H1 (cell line): ENCODE data around the gene OXLD1. TPM values are rescaled to one million over a fixed set of nuclear protein-coding genes. Genes with fewer than 3 reads are reported as not detected.

ENCODE experiments used
- CTCF ChIA-PET: fragments of 300-600 bp; sonication (Branson Sonifier 250); formaldehyde crosslinking; loops from one replicate; lab custom pipeline; 2021; ENCODE audit not compliant: partially characterized antibody; lab: Charles Lee
- POLR2A ChIA-PET: fragments of 300-600 bp; sonication (Branson Sonifier 250); formaldehyde crosslinking; loops from one replicate; lab custom pipeline; 2021; ENCODE audit warnings: inconsistent platforms; ENCODE audit not compliant: partially characterized antibody; lab: Charles Lee
- DNase-seq, 2 experiments: peaks; one replicate each; pipeline versions ENCODE4 v3.0.0 to v3.0.0-alpha.2; 2010 to 2022; ENCODE audit warnings: low spot score in 2 of 2, low read depth in 1 of 2, mixed read lengths in 1 of 2
- FAIRE-seq: peaks from 2 replicates; lab custom pipeline; 2011; peaks lifted over from hg19 to GRCh38; lab: Jason Lieb, UNC
- H2AFZ ChIP-seq: 2 replicates; pipeline ENCODE4 v1.8.1; 2012; ENCODE audit warnings: low read length, inconsistent platforms
- H2AK5ac ChIP-seq: 2 replicates; pipeline ENCODE4 v1.6.1; 2013; ENCODE audit warnings: low read depth, low read length
- H2BK120ac ChIP-seq: replicated peaks from 2 replicates; pipeline ENCODE3; 2013; ENCODE audit warnings: low read depth, low read length, inconsistent platforms
- H2BK12ac ChIP-seq: 2 replicates; pipeline ENCODE4 v1.6.1; 2013; ENCODE audit warnings: low read depth, low read length
- H2BK15ac ChIP-seq: 2 replicates; pipeline ENCODE4 v1.6.1; 2013; ENCODE audit warnings: low read length
- H2BK20ac ChIP-seq: 2 replicates; pipeline ENCODE4 v1.6.1; 2013; ENCODE audit warnings: low read length
- H2BK5ac ChIP-seq: 2 replicates; pipeline ENCODE4 v1.6.1; 2013; ENCODE audit warnings: low read depth, low read length
- H3K14ac ChIP-seq: 2 replicates; pipeline ENCODE4 v1.6.1; 2013; ENCODE audit warnings: inconsistent platforms; ENCODE audit not compliant: insufficient read length
- H3K18ac ChIP-seq: 2 replicates; pipeline ENCODE4 v1.6.1; 2013; ENCODE audit warnings: low read length; ENCODE audit errors: extremely low read depth
- H3K23ac ChIP-seq: 2 replicates; pipeline ENCODE4 v1.6.1; 2013; ENCODE audit warnings: inconsistent platforms; ENCODE audit not compliant: insufficient read length
- H3K23me2 ChIP-seq: 2 replicates; pipeline ENCODE4 v1.6.1; 2013; ENCODE audit warnings: low read depth, low read length
- H3K27ac ChIP-seq: 2 replicates; pipeline ENCODE4 v1.6.1; 2011; ENCODE audit warnings: low read depth, low read length, inconsistent platforms
- H3K27me3 ChIP-seq, 4 experiments: replicated peaks in 1 of 4; 1 replicate in 1 of 4; 2 replicates in 3 of 4; pipeline versions ENCODE4 v1.6.1 to v1.8.1; 2011 to 2013; ENCODE audit warnings: low read length in 3 of 4, mild to moderate bottlenecking in 3 of 4, inconsistent platforms in 2 of 4, mixed read lengths in 2 of 4, moderate library complexity in 1 of 4; ENCODE audit not compliant: control insufficient read depth in 3 of 4, insufficient read depth in 3 of 4; ENCODE audit errors: extremely low read depth in 1 of 4
- H3K36me3 ChIP-seq, 4 experiments: 2 replicates each; pipeline versions ENCODE4 v1.6.1 to v1.8.1; 2011 to 2013; ENCODE audit warnings: mild to moderate bottlenecking in 4 of 4, low read length in 3 of 4, moderate library complexity in 2 of 4, control low read depth in 1 of 4, inconsistent platforms in 1 of 4; ENCODE audit not compliant: insufficient read depth in 4 of 4, control insufficient read depth in 2 of 4
- H3K4ac ChIP-seq: replicated peaks from 2 replicates; pipeline ENCODE3; 2013; ENCODE audit warnings: low read length, low read depth, mixed read lengths, inconsistent platforms; ENCODE audit not compliant: insufficient read length
- H3K4me1 ChIP-seq, 4 experiments: replicated peaks in 1 of 4; 1 replicate in 1 of 4; 2 replicates in 3 of 4; pipeline versions ENCODE4 v1.6.1 to v1.8.1; 2011 to 2013; ENCODE audit warnings: low read length in 3 of 4, inconsistent platforms in 2 of 4, mixed read lengths in 1 of 4; ENCODE audit not compliant: insufficient read depth in 4 of 4, control insufficient read depth in 3 of 4
- H3K4me2 ChIP-seq, 2 experiments: 2 replicates each; pipeline versions ENCODE4 v1.6.1 to v1.8.1; 2011 to 2013; ENCODE audit warnings: low read depth in 2 of 2, low read length in 2 of 2, control low read depth in 1 of 2, inconsistent platforms in 1 of 2, mild to moderate bottlenecking in 1 of 2; ENCODE audit not compliant: insufficient read depth in 1 of 2
- H3K4me3 ChIP-seq, 4 experiments: fragments of 200-600, 300-600 bp in 1 of 4; sonication (generic), shearing (Covaris generic), sonication (Bioruptor Twin) in 1 of 4; 2 replicates each; pipeline versions ENCODE4 v1.5.1 to v1.8.1; 2011 to 2016; ENCODE audit warnings: low read length in 4 of 4, low read depth in 3 of 4, control low read depth in 2 of 4, inconsistent platforms in 2 of 4, mild to moderate bottlenecking in 2 of 4, mixed read lengths in 1 of 4, moderate library complexity in 1 of 4; ENCODE audit not compliant: insufficient read depth in 2 of 4; ENCODE audit errors: extremely low read depth in 1 of 4
- H3K56ac ChIP-seq: replicated peaks from 2 replicates; pipeline ENCODE3; 2013; ENCODE audit warnings: low read depth, mild to moderate bottlenecking, mixed read lengths, low read length, inconsistent platforms; ENCODE audit not compliant: insufficient read length
- H3K79me1 ChIP-seq: 2 replicates; pipeline ENCODE4 v1.6.1; 2013; ENCODE audit warnings: low read depth, low read length, control low read depth
- H3K79me2 ChIP-seq, 2 experiments: 2 replicates each; pipeline versions ENCODE4 v1.6.1 to v1.8.1; 2012 to 2013; ENCODE audit warnings: low read length in 2 of 2, mild to moderate bottlenecking in 2 of 2, inconsistent platforms in 1 of 2; ENCODE audit not compliant: insufficient read depth in 2 of 2, control insufficient read depth in 1 of 2
- H3K9ac ChIP-seq, 4 experiments: replicated peaks in 1 of 4; 1 replicate in 1 of 4; 2 replicates in 3 of 4; pipeline versions ENCODE4 v1.6.1 to v1.8.1; 2011 to 2013; ENCODE audit warnings: low read depth in 3 of 4, low read length in 3 of 4, control low read depth in 2 of 4, mild to moderate bottlenecking in 2 of 4, moderate library complexity in 2 of 4, inconsistent platforms in 1 of 4; ENCODE audit errors: extremely low read depth in 1 of 4
- H3K9me3 ChIP-seq, 2 experiments: 2 replicates each; pipeline versions ENCODE4 v1.6.1 to v1.8.1; 2012 to 2013; ENCODE audit warnings: mild to moderate bottlenecking in 2 of 2, moderate library complexity in 2 of 2, control low read depth in 1 of 2, inconsistent platforms in 1 of 2, low read depth in 1 of 2, low read length in 1 of 2, mixed read lengths in 1 of 2; ENCODE audit not compliant: insufficient read depth in 2 of 2
- H4K20me1 ChIP-seq, 2 experiments: replicated peaks in 1 of 2; 2 replicates each; pipeline versions ENCODE3 to v1.8.1; 2011 to 2013; ENCODE audit warnings: inconsistent platforms in 2 of 2, low read length in 2 of 2, mild to moderate bottlenecking in 1 of 2; ENCODE audit not compliant: insufficient read depth in 2 of 2, control insufficient read depth in 1 of 2
- H4K5ac ChIP-seq: 2 replicates; pipeline ENCODE4 v1.6.1; 2013; ENCODE audit warnings: low read length, low read depth, mixed read lengths, inconsistent platforms; ENCODE audit not compliant: insufficient read length
- H4K8ac ChIP-seq: 2 replicates; pipeline ENCODE4 v1.8.0; 2013; ENCODE audit warnings: mild to moderate bottlenecking, moderate library complexity, low read length, inconsistent platforms; ENCODE audit not compliant: insufficient read depth; ENCODE audit errors: extremely low read depth
- H4K91ac ChIP-seq: replicated peaks from 2 replicates; pipeline ENCODE3; 2013; ENCODE audit warnings: low read length, mixed read lengths, inconsistent platforms; ENCODE audit not compliant: insufficient read length
- CEBPB ChIP-seq: IDR thresholded peaks from 2 replicates; pipeline ENCODE4 v1.6.1; 2012; ENCODE audit warnings: low read depth, low read length
- CREB1 ChIP-seq: IDR thresholded peaks from 2 replicates; pipeline ENCODE4 v1.6.1; 2012; ENCODE audit warnings: inconsistent platforms
- KDM5A ChIP-seq: fragments of 200-600 bp; IDR thresholded peaks from 2 replicates; pipeline ENCODE4 v1.7.1; 2012; ENCODE audit warnings: mild to moderate bottlenecking, low read length, inconsistent platforms, mixed read lengths
- NRF1 ChIP-seq: IDR thresholded peaks from 2 replicates; pipeline ENCODE4 v1.6.1; 2011; ENCODE audit warnings: mild to moderate bottlenecking, low read depth, low read length, improper control_type of control experiment
- ZNF274 ChIP-seq: IDR thresholded peaks from 2 replicates; pipeline ENCODE4 v1.7.0; 2012; ENCODE audit warnings: low read length, borderline replicate concordance; ENCODE audit errors: extremely low read depth
- WGBS, 2 experiments: shearing (Covaris generic) in 1 of 2; methylation state at CpG; one replicate each; pipeline versions ENCODE4 v1.1.6 to v1.1.7; 2013 to 2015; ENCODE audit warnings: low lambda C conversion rate in 2 of 2, mixed read lengths in 2 of 2, inconsistent platforms in 1 of 2, low coverage in 1 of 2, missing lambda C conversion rate in 1 of 2; ENCODE audit not compliant: insufficient replicate concordance in 2 of 2, insufficient coverage in 1 of 2, insufficient read length in 1 of 2; ENCODE audit errors: extremely low coverage in 1 of 2, missing lambda C conversion rate in 1 of 2; 5-methylcytosine and 5-hydroxymethylcytosine counted together
- polyA plus RNA-seq, 7 experiments: library from polyadenylated mRNA; depleted of rRNA in 3 of 7; stranded (reverse) in 5 of 7; unstranded in 2 of 7; fragments of >200 nt in 5 of 7; fragments of 200-250 nt in 2 of 7; gene quantifications; 1 replicate in 5 of 7; 2 replicates in 1 of 7; 4 replicates in 1 of 7; pipeline versions ENCODE4 v1.2.1 to v1.2.3, GENCODE V29; 2011 to 2013; ENCODE audit warnings: missing spikeins in 2 of 7, mixed read lengths in 2 of 7
- total RNA-seq: library from RNA; stranded (reverse); fragmentation: NEBNext Ultra II Directional; extraction: Animal tissue kit (Norgen Biotek cat#: 25700); gene quantifications from 2 replicates; pipeline ENCODE4 v1.2.1, GENCODE V29; 2021

The OXLD1 gene
- total and polyA plus RNA-seq, 2 of the 8 experiments (the other 6 are each of a cell fraction or from before 2014, with no cell fraction given), result 41.5 to 61.9 TPM

GRCh38 chr17:81638683-81639082 is 27.7 kb downstream of the OXLD1 start:
- H3K56ac ChIP-seq, result no peak overlapping the region
- H4K20me1 ChIP-seq, result no peaks in the 10 kb centered on the region
- H2AK5ac ChIP-seq, result no peak overlapping the region
- TF ChIP-seq ZNF274 (no peak), KDM5A (no peak), NRF1 (no peak), CEBPB (no peak), CREB1 (no peak)
- FAIRE-seq (no peak), DNase-seq (no peak)
- H3K4ac ChIP-seq, result no peak overlapping the region
- H2BK120ac ChIP-seq, result no peak overlapping the region
- peaks cover 7 to 27% of the 10 kb centered on the region in 2 experiments; a peak in 3 of 4 replicates for H3K79me2 ChIP-seq
- no peak overlapping the region for H2BK20ac ChIP-seq
- H3K23me2 ChIP-seq, result peaks cover 3% of the 10 kb centered on the region; the same call in 1 of the 2 replicates
- no peak overlapping the region for H2BK5ac ChIP-seq
- H3K4me1 ChIP-seq, result no peaks in the 10 kb centered on the region
- no peaks in the 10 kb centered on the region; a peak in 1 of 8 replicates for H3K36me3 ChIP-seq
- no peak overlapping the region for H2AFZ ChIP-seq
- H2BK15ac ChIP-seq, result no peak overlapping the region
- no peaks in the 10 kb centered on the region for H3K27me3 ChIP-seq
- H3K23ac ChIP-seq, result no peak overlapping the region
- no peak overlapping the region for H3K27ac ChIP-seq
- 91% methylated on average over 4 of the region's 4 CpGs; no CpG with 5 or more reads in 1 of the 2 experiments for WGBS, 2 experiments
- H2BK12ac ChIP-seq, result no peak overlapping the region
- no peaks in the 10 kb centered on the region for H3K79me1 ChIP-seq
- no peak overlapping the region for H4K8ac ChIP-seq
- H3K4me2 ChIP-seq, result no peak overlapping the region
- ChIA-PET CTCF (interaction anchor here (0.9 to 1.7 kb wide), 4 partner anchors 15 to 198 kb away, joined by 3 to 6 read pairs (median 3); no protein-coding TSS in a partner anchor), POLR2A (interaction anchor here (0.6 kb wide), 1 partner anchor 1089 kb away, joined by 3 read pairs; no protein-coding TSS in a partner anchor)
- H3K9me3 ChIP-seq, result no peaks in the 10 kb centered on the region
- H3K9ac ChIP-seq, result no peak overlapping the region
- H3K4me3 ChIP-seq, result no peak overlapping the region
- H3K18ac ChIP-seq, result no peak overlapping the region
- no peak overlapping the region for H3K14ac ChIP-seq
- H4K91ac ChIP-seq, result no peak overlapping the region
- H4K5ac ChIP-seq, result no peak overlapping the region
